HG03432 (cell line): ENCODE measurements around the gene PACSIN2.
"Not testable (repeated sequence)": the region's sequence is repeated elsewhere in the genome, so short reads cannot be mapped to it uniquely, and the experiment has no call there.

Source experiments
- ATAC-seq: cut with Tn5 transposase; IDR thresholded peaks from one replicate; pipeline ENCODE4 v1.9.1; 2021; ENCODE audit warnings: mild to moderate bottlenecking, moderate library complexity; ENCODE audit not compliant: unreplicated experiment

Gene PACSIN2

DNA sequence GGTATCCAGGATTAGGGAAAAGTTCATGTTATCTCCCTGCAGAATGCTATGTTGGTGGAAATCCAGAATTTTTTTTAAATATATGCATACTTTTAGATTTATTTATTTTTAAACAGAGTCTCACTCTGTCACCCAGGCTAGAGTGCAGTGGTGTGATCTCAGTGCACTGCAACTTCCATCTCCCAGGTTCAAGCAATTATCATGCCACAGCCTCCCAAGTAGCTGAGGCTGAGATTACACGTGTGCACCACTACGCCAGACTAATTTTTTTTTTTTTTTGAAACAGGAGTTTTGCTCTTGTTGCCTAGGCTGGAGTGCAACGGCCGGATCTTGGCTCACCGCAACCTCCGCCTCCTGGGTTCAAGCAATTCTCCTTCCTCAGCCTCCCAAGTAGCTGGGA is 2.6 kb downstream of the PACSIN2 start:
- ATAC-seq = no peak

DNA sequence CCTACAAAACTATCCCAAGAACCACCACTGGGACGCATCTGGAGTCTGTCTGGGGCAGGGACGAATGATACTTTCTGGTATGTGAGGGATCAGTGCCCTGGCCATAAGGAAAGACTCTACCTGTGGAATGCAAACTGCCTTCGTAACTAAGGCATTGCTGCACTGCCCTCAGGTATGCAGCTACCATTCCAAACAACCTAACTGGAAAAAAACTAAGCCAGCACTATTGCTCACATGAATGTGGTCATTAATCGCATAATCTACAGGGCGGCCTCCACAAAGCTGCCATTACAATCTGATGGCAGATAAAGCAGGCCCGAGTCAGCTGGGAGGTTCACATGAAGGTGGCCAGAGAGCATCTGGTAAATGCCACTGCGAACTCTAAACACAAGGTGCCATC is 3.9 kb downstream of the PACSIN2 start:
- no peak for ATAC-seq

GRCh38 chr22:43009444-43009843 is 5.5 kb downstream of the PACSIN2 start:
- no peak for ATAC-seq

DNA sequence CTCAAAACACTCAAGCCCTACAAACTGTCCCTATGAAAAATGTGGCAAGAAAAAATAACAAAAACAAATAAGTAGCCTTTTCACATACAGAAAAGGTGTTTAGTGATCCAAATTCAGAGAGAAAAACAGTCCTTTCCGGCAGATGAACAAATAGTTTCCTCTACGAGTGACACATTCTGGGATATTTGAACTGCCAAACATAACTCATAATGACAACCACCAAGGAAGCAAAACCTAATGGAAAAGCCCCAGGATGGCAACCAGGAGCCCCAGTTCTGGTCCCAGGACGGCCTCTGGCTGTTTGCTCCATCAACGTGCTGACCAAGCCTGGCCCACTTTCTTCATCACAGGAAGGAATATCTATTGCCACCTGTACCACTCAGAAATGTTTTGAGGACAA is 6.0 kb downstream of the PACSIN2 start:
- ATAC-seq = no peak

- ATAC-seq = no peak
These were observed 6.4 kb downstream of the PACSIN2 start for GRCh38 chr22:43008509-43008908.

- ATAC-seq = no peak
These were observed 7.3 kb downstream of the PACSIN2 start for GRCh38 chr22:43007519-43008102.

- no peak for ATAC-seq
These were observed 8.2 kb downstream of the PACSIN2 start for GRCh38 chr22:43006753-43007152.

GRCh38 chr22:43006016-43006505 is 8.9 kb downstream of the PACSIN2 start:
- ATAC-seq = no peak

DNA sequence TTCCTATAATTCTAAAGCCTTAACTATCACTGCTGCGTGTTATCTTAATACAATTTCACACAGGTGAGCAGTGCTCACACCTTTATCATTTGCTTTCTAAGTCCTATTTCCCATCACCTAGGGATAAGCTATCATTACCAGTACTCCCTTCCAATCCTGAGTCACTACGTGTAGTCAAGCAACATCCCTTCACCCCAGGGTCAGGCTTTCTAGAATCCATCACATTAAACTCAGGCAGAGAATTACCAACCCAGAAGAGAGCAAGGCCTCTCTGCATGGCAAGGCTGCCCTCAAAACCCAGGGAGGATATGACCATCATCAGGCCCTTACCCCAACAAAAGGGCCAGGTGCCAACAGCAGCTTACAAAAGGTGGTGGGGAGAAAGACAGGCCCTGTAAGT is 9.8 kb downstream of the PACSIN2 start:
- no peak for ATAC-seq

- ATAC-seq = no peak
These were observed 10.4 kb downstream of the PACSIN2 start for GRCh38 chr22:43004362-43005035.

DNA sequence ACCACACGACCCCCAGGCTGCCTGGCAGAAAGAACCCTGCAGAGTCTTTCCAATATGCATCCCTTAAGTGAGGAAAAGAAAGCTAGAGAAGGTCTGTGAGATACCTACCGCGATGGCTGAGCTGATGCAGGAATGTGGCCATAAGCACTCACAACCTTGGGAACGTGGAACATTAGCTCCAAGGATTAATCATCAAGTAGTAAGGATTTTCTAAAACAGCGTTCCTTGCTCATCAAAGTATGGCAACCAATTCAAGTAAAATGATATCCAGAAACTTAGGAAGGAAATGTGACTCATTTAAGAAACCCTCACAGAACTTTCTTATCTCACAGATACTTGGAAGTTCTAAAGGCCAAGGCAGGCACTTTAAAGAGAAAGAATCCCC is 12.8 kb downstream of the PACSIN2 start:
- no peak for ATAC-seq

DNA sequence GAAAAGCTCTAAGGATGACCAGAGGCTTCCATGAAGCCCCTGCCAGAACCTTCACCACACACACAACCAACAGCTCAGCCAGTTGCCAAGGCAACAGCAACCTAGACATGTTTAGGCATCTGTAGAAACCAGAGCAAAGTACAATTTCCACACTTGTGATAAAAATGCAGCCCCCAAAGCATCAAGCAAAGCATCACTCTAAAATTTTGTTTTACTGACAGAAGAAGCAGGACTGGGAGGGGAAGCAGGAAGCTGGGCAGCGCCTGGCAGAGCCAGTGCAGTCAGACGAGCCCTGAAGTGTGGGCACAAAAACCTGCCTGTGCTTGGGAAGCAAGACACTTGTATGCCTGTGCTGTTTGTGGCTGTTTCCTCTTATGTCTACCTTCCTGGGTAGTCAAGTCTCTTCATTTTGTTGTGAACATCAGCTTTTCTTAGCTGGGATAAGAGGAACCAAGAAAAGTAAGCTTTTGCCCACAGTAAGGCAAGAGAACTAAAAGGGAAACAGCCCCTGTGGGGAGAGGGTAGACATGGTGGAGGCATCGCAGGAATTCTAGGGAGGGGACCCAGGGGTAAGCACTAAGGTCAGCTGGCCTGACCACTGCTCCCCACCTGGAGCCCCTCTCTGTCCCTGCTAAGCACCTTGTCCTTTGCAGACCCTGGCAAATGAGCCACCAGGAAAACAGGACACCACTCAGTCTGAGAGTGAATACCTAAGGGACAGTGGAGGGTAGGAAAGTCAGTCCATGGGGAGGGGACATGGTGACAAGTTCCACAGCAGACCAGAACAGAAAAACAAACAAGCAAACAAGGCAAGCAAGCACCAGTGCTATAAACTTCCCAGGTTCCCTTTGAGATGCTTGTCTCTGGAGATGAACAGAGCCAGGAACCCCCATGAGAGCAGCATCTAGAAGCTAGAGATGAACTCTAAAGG is 13.4 kb downstream of the PACSIN2 start:
- ATAC-seq = no peak

GRCh38 chr22:43000441-43001175 is 14.3 kb downstream of the PACSIN2 start:
- ATAC-seq = no peak

- no peak for ATAC-seq
These were observed 17.3 kb downstream of the PACSIN2 start for GRCh38 chr22:42997582-42998090.

GRCh38 chr22:42996646-42997365 is 18.1 kb downstream of the PACSIN2 start:
- ATAC-seq = no peak

GRCh38 chr22:42995654-42996053 is 19.3 kb downstream of the PACSIN2 start:
- ATAC-seq = not testable (repeated sequence)

- ATAC-seq = no peak
These were observed 19.9 kb downstream of the PACSIN2 start for GRCh38 chr22:42994917-42995562.

DNA sequence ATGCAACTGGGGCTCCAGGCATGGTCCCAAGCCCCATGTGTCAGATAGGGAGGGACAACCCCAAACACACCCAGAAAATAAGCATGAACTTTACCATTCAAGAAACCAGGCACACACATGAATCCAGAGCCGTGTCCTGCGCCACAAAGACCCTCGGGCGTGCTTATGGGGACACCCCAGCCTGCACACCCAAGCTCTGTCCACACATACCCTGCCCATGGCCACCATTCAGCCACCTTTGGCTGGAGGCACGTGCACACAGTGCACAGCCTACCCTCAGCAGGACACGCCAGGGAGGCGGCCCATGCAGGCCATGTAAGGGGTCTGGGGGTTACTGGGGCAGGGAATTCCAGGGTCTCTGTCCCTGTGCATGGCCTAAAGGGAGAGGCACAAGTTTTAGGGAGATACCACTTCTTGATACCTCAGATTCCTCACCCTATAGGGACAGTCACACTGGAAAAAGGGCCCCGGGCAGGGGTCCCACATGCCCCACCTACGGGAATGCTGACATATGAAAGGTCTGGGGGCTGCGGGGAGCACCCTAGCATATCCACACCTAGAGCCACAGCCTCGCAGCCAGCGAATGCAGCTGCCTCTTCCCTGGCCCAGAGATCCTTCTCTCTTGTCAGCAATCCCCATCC is 20.6 kb downstream of the PACSIN2 start:
- no peak for ATAC-seq

DNA sequence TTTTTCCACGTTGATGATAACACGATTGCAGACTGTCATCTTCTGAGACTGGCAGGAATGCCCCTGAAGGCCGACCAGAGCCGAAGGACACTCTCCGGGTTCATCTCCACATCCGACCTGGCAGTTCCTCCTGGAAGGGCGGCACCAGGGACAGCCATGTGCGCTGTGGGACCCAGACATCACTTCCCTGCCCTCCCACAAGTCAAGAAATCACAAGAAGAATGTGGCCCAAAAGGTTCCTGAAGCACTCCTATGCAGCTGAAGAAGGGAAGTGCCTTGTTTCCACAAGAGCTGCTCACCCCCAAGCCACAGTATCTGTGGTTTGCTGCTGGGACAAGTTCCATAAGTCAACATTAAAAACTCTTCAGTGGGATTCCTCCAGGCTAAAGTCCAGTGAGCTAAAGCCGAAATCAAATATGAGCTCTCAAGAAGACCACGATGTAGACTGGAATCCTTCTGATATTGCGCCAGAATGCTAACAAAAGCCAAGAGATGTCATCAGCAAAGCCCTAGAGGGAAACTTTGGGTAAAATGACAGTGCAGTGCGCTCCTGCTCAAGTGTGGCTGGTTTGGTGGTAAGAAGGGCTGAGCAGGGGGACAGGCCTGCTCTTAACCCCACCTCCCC is 21.2 kb downstream of the PACSIN2 start:
- no peak for ATAC-seq
